Measurements from ENCODE around the gene UPF1. TPM values are rescaled to one million over a fixed set of nuclear protein-coding genes. Genes with fewer than 3 reads are reported as not detected.

UPF1 gene
- total and polyA plus RNA-seq, 11 donors = 27.5 to 84.4 (median 38.3) TPM

DNA sequence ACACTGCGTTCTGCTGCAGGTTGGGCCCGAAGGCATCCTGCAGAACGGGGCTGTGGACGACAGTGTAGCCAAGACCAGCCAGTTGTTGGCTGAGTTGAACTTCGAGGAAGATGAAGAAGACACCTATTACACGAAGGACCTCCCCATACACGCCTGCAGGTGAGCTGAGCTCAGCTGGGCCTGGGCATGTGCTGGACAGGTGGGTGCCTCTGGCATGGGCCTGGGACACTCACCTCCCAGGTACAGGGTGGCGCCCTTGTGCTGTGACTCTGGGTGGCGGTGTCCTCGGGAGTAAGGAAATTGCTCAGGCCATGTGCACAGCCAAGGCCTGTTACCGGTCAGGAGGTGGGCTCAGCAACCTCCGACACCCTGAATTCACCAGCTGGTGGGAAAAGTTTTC is 14.2 kb downstream of the UPF1 start:
- DNase-seq = peak in 1 of 5 donors; percentile 11
- no peak overlapping the region for H3K27ac ChIP-seq
- peaks cover 0 to 20% (median 11%) of the 10 kb centered on the region in 9 donors for H3K36me3 ChIP-seq
- no peak for ATAC-seq
- 90 to 93% (median 92%) methylated on average over 6 to 12 of the region's 12 CpGs for WGBS, 4 donors
- intact Hi-C loops (cut with DNase I) = loop anchor here (2.0 to 10.0 kb wide), 11 partner anchors 161 to 401 kb away; partner anchors contain the start of genes CRTC1 (in 3 of the 10) and REX1BD (in 1 of the 10)
- TF ChIP-seq, protein P1, sequence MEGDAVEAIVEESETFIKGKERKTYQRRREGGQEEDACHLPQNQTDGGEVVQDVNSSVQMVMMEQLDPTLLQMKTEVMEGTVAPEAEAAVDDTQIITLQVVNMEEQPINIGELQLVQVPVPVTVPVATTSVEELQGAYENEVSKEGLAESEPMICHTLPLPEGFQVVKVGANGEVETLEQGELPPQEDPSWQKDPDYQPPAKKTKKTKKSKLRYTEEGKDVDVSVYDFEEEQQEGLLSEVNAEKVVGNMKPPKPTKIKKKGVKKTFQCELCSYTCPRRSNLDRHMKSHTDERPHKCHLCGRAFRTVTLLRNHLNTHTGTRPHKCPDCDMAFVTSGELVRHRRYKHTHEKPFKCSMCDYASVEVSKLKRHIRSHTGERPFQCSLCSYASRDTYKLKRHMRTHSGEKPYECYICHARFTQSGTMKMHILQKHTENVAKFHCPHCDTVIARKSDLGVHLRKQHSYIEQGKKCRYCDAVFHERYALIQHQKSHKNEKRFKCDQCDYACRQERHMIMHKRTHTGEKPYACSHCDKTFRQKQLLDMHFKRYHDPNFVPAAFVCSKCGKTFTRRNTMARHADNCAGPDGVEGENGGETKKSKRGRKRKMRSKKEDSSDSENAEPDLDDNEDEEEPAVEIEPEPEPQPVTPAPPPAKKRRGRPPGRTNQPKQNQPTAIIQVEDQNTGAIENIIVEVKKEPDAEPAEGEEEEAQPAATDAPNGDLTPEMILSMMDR (IDR thresholded peaks at IDR 0.05) = no peak
- TF ChIP-seq POLR2A (IDR thresholded peaks at IDR 0.05) = no peak
- H3K4me1 ChIP-seq = peaks cover 36 to 95% (median 77%) of the 10 kb centered on the region in 12 donors
- no peak overlapping the region for H3K4me3 ChIP-seq
- H3K27me3 ChIP-seq = no peaks in the 10 kb centered on the region
- H3K9me3 ChIP-seq = no peaks in the 10 kb centered on the region

DNA sequence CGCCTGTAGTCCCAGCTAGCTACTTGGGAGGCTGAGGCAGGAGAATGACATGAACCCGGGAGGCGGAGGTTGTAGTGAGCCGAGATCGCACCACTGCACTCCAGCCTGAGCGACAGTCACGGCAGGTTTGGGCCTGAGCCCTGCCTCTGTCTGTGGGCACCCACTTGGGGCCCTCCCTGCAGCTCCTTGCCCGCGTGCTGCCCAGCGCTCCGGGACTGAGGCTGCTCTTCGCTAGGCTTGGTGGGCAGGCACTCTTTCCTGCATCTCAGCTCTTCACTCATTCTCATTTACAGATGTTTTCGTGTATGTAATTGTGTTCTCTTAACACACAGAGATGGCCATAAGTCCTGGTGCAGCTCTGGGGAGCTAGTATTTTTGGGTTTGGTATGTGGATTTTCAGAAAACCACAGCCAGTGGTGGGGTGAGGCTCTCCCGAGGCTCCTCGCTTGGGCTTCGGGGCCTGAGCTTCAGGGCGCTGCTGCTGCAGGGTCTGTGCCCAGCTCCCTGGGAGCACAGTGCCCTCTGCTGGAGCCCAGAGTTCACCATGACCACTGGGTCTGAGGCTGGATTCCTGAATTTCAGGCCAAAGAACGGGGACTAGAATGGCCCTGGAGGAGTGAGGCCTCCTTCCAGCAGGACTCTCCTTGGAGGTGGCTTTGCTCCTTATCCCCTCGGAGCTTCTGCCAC is 15.2 kb downstream of the UPF1 start:
- no peaks in the 10 kb centered on the region for H3K9me3 ChIP-seq
- H3K27ac ChIP-seq = peak overlapping the region in 10 of 12 donors; percentile 3 to 86 (median 81)
- no peaks in the 10 kb centered on the region for H3K27me3 ChIP-seq
- no peak overlapping the region for H3K4me3 ChIP-seq
- peaks cover 0 to 30% (median 21%) of the 10 kb centered on the region in 9 donors for H3K36me3 ChIP-seq
- WGBS, 4 donors = 54 to 63% (median 56%) methylated on average over 15 to 19 of the region's 19 CpGs
- peak; percentile 75 to 91 (median 80) for DNase-seq
- no peak for TF ChIP-seq POLR2A (IDR thresholded peaks at IDR 0.05)
- TF ChIP-seq, protein P1 (IDR thresholded peaks at IDR 0.05) = peak; percentile 76 to 94 (median 87)
- peak; percentile 73 to 79 (median 78) for ATAC-seq
- peaks cover 28 to 87% (median 68%) of the 10 kb centered on the region in 12 donors for H3K4me1 ChIP-seq
- intact Hi-C loops (cut with DNase I) = loop anchor here (1.0 to 10.0 kb wide), 12 partner anchors 162 to 402 kb away; partner anchors contain the start of genes CRTC1 (in 3 of the 10) and REX1BD (in 1 of the 10)

DNA sequence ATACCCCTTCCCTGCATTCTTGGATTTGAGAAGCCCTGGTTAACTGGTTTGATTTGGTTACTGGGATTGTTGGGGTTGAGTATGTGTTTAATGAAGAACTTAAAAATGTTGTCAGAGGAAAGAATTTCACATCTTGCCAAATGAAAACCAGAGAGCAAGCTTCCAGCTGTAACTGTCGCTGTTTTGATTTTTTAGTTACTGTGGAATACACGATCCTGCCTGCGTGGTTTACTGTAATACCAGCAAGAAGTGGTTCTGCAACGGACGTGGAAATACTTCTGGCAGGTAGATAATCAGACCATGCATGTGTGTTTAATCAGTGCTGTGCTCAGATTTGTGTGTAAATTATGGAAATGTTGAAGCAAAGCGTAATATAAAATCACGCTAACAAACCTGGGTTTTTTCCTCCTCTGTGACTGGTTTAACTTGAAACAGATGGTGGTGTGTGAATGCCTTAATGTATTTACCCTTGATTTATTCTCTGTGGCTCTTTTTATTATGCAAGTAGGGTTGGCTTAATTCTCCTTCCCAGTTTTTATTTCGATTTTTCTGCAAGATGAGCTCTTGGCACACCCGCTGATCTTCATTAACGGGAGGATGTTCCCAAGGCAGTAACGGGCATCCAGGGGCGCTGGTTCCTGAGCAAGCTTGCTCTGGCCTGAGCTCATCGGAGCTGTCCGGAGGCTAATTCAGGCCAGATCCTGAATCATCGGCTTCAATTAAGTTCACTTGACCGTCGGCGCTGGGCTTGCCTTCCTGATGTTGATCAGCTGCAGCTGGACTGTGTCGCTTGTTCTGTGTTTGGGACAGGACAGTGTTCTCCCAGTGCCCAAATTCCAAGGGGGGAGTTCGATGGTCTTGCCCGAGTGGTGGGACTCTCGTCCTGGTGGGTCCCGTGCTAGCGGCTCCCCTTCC is 16.0 kb downstream of the UPF1 start:
- H3K9me3 ChIP-seq = no peaks in the 10 kb centered on the region
- peaks cover 0 to 38% (median 28%) of the 10 kb centered on the region in 9 donors for H3K36me3 ChIP-seq
- intact Hi-C loops (cut with DNase I) = loop anchor here (1.0 to 10.0 kb wide), 12 partner anchors 163 to 403 kb away; partner anchors contain the start of genes CRTC1 (in 3 of the 10) and REX1BD (in 1 of the 10)
- H3K4me3 ChIP-seq = peak overlapping the region in 4 of 12 donors; percentile 7 to 42 (median 13)
- peak in 1 of 5 donors; percentile 24 for DNase-seq
- peak in 3 of 4 donors; percentile 7 to 56 (median 14) for ATAC-seq
- no peaks in the 10 kb centered on the region for H3K27me3 ChIP-seq
- TF ChIP-seq POLR2A (IDR thresholded peaks at IDR 0.05) = no peak
- TF ChIP-seq, protein P1 (IDR thresholded peaks at IDR 0.05) = peak in 2 of 12 donors; percentile 8 to 10
- 57 to 72% (median 61%) methylated on average over 20 to 24 of the region's 24 CpGs for whole genome bisulfite sequencing, 4 donors
- peaks cover 24 to 79% (median 61%) of the 10 kb centered on the region in 12 donors for H3K4me1 ChIP-seq
- peak overlapping the region; percentile 48 to 86 (median 82) for H3K27ac ChIP-seq

Data from heart left ventricle (tissue), 16 donors.